CD4-positive, alpha-beta T cell (primary cell): ENCODE results near the gene LRRC8E. TPM values are rescaled to one million over a fixed set of nuclear protein-coding genes. Genes with fewer than 3 reads are reported as not detected.
"Not testable (repeated sequence)": the region's sequence is repeated elsewhere in the genome, so short reads cannot be mapped to it uniquely, and the experiment has no call there.

Experiments
- ATAC-seq: fragments of 200-7000 bp; cut with Tn5 transposase; one replicate; pipeline ENCODE4 v1.10.0; 2022; ENCODE audit warnings: mild to moderate bottlenecking; ENCODE audit not compliant: poor library complexity
- CTCF ChIA-PET: fragments of 350-600 bp; sonication (Branson Sonifier 250); formaldehyde crosslinking; loops from one replicate; lab custom pipeline; 2021; ENCODE audit warnings: antibody characterized with exemption, inconsistent platforms; lab: Charles Lee
- POLR2A ChIA-PET: fragments of 350-600 bp; sonication (Branson Sonifier 250); formaldehyde crosslinking; loops from one replicate; lab custom pipeline; 2021; ENCODE audit warnings: antibody characterized with exemption, inconsistent platforms; lab: Charles Lee
- DNase-seq, 14 experiments: peaks; one replicate each; pipeline ENCODE4 v3.0.0-alpha.2; 2013 to 2020; ENCODE audit warnings: mixed read lengths in 2 of 14
- H3K27ac ChIP-seq, 2 donors: one replicate each; pipeline versions ENCODE4 v1.5.1 to v1.7.0; 2013; ENCODE audit warnings: low read length in 2 of 2, low read depth in 1 of 2, mild to moderate bottlenecking in 1 of 2
- H3K27me3 ChIP-seq, 2 experiments: 1 replicate in 1 of 2; 2 replicates in 1 of 2; pipeline versions ENCODE4 v1.6.1 to v1.7.0; 2013; ENCODE audit warnings: low read length in 2 of 2, control low read depth in 1 of 2, mild to moderate bottlenecking in 1 of 2, moderate library complexity in 1 of 2; ENCODE audit not compliant: insufficient read depth in 2 of 2, control insufficient read depth in 1 of 2
- H3K36me3 ChIP-seq: one replicate; pipeline ENCODE4 v1.6.1; 2013; ENCODE audit warnings: low read length, control low read depth; ENCODE audit not compliant: insufficient read depth
- H3K4me1 ChIP-seq: one replicate; pipeline ENCODE4 v1.6.1; 2013; ENCODE audit warnings: low read length, control low read depth; ENCODE audit not compliant: insufficient read depth
- H3K4me3 ChIP-seq: one replicate; pipeline ENCODE4 v1.5.1; 2013; ENCODE audit warnings: mild to moderate bottlenecking, low read length, moderate library complexity
- H3K9me3 ChIP-seq, 2 experiments: 1 replicate in 1 of 2; 2 replicates in 1 of 2; pipeline versions ENCODE4 v1.6.1 to v1.7.0; 2013; ENCODE audit warnings: low read length in 2 of 2, mild to moderate bottlenecking in 2 of 2, control low read depth in 1 of 2, moderate library complexity in 1 of 2; ENCODE audit not compliant: control insufficient read depth in 1 of 2, insufficient read depth in 1 of 2
- H3K27ac Mint-ChIP-seq: one replicate; pipeline ENCODE4 v1.8.0; 2020; ENCODE audit warnings: mixed read lengths
- H3K27me3 Mint-ChIP-seq: one replicate; pipeline ENCODE4 v1.8.0; 2021; ENCODE audit warnings: mixed read lengths
- H3K36me3 Mint-ChIP-seq: one replicate; pipeline ENCODE4 v1.8.0; 2021; ENCODE audit warnings: low read depth, mixed read lengths
- H3K4me1 Mint-ChIP-seq: one replicate; pipeline ENCODE4 v1.8.0; 2021; ENCODE audit warnings: low read depth, mixed read lengths
- H3K4me3 Mint-ChIP-seq: one replicate; pipeline ENCODE4 v1.8.0; 2020; ENCODE audit warnings: mild to moderate bottlenecking, mixed read lengths
- H3K9me3 Mint-ChIP-seq: one replicate; pipeline ENCODE4 v1.8.0; 2020; ENCODE audit warnings: mixed read lengths
- intact Hi-C, 2 experiments: fragments of 100-400 bp; cut with DNase I in 1 of 2; cut with micrococcal nuclease in 1 of 2; formaldehyde crosslinking; loops; one replicate each; pipeline versions ENCODE4 v1.15.1 to v1.9.0; 2023 to 2025; cut with DNase I, micrococcal nuclease
- total RNA-seq, 174 experiments: library from RNA in 2 of 174; stranded (reverse) in 2 of 174; gene quantifications; one replicate each; pipeline ENCODE4 v1.2.3 and lab custom pipeline; 2021 to 2026
- TF ChIP-seq, protein P1 (sequence below): fragments of 200-600 bp; IDR thresholded peaks from one replicate; pipeline ENCODE4 v1.8.0; 2022; ENCODE audit warnings: antibody characterized with exemption, mild to moderate bottlenecking

The LRRC8E gene
- total RNA-seq, 2 experiments from 2014 or later = not detected

- Mint-ChIP-seq H3K4me3 (peak overlapping the region; percentile 67), H3K9me3 (no peaks in the 10 kb centered on the region), H3K4me1 (peaks cover 14% of the 10 kb centered on the region), H3K36me3 (peaks cover 32% of the 10 kb centered on the region), H3K27ac (peak overlapping the region; percentile 61), H3K27me3 (no peaks in the 10 kb centered on the region)
- H3K9me3 ChIP-seq = no peaks in the 10 kb centered on the region
- peak; percentile 33 to 91 (median 72) for DNase-seq
- TF ChIP-seq, protein P1, sequence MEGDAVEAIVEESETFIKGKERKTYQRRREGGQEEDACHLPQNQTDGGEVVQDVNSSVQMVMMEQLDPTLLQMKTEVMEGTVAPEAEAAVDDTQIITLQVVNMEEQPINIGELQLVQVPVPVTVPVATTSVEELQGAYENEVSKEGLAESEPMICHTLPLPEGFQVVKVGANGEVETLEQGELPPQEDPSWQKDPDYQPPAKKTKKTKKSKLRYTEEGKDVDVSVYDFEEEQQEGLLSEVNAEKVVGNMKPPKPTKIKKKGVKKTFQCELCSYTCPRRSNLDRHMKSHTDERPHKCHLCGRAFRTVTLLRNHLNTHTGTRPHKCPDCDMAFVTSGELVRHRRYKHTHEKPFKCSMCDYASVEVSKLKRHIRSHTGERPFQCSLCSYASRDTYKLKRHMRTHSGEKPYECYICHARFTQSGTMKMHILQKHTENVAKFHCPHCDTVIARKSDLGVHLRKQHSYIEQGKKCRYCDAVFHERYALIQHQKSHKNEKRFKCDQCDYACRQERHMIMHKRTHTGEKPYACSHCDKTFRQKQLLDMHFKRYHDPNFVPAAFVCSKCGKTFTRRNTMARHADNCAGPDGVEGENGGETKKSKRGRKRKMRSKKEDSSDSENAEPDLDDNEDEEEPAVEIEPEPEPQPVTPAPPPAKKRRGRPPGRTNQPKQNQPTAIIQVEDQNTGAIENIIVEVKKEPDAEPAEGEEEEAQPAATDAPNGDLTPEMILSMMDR = peak; percentile 51
- no peaks in the 10 kb centered on the region for H3K27me3 ChIP-seq
- H3K4me1 ChIP-seq = peaks cover 22% of the 10 kb centered on the region
- peak; percentile 69 for ATAC-seq
- H3K27ac ChIP-seq = no peak overlapping the region
- CTCF ChIA-PET = interaction anchor here (0.5 to 4.6 kb wide), 14 partner anchors 9 to 394 kb away, joined by 3 to 36 read pairs (median 4); partner anchors contain the start of genes MAP2K7, RPS28, SNAPC2 and TIMM44
- intact Hi-C loops = loop anchor here in 1 of 2 experiments (5.0 to 10.0 kb wide), 3 partner anchors 292 to 1564 kb away; partner anchors contain the start of genes CLPP, NDUFA7, RPS28 and STXBP2
- POLR2A ChIA-PET = interaction anchor here (1.0 to 1.4 kb wide), 3 partner anchors 8 to 25 kb away, joined by 4 to 6 read pairs (median 5); partner anchors contain the start of genes MAP2K7, SNAPC2 and TIMM44
- no peak overlapping the region for H3K4me3 ChIP-seq
- peaks cover 41% of the 10 kb centered on the region for H3K36me3 ChIP-seq
Measured at GRCh38 chr19:7928741-7929701, 40.7 kb downstream of the LRRC8E start.

GRCh38 chr19:7930030-7930429 is 41.7 kb downstream of the LRRC8E start:
- H3K36me3 ChIP-seq = peaks cover 51% of the 10 kb centered on the region
- H3K4me1 ChIP-seq = peaks cover 15% of the 10 kb centered on the region
- H3K27ac Mint-ChIP-seq, ATAC-seq, H3K4me1 Mint-ChIP-seq, H3K27ac ChIP-seq, H3K9me3 ChIP-seq, intact Hi-C loops, H3K9me3 Mint-ChIP-seq, H3K4me3 Mint-ChIP-seq, H3K27me3 ChIP-seq, H3K27me3 Mint-ChIP-seq, H3K4me3 ChIP-seq: not testable (repeated sequence)
- CTCF ChIA-PET = interaction anchor here (0.7 to 4.6 kb wide), 4 partner anchors 14 to 395 kb away, joined by 3 to 36 read pairs (median 5); partner anchors contain the start of genes MAP2K7 and TIMM44
- peaks cover 36% of the 10 kb centered on the region for H3K36me3 Mint-ChIP-seq
- POLR2A ChIA-PET = interaction anchor here (1.2 kb wide), 1 partner anchor 14 kb away, joined by 3 read pairs; no protein-coding TSS in a partner anchor
- peak in 1 of 14 experiments; percentile 53 for DNase-seq

GRCh38 chr19:7930765-7931164 is 42.5 kb downstream of the LRRC8E start:
- Histone ChIP-seq H3K36me3 (peaks cover 57% of the 10 kb centered on the region), H3K9me3 (no peaks in the 10 kb centered on the region), H3K27me3 (no peaks in the 10 kb centered on the region), H3K4me1 (peaks cover 12% of the 10 kb centered on the region), H3K4me3 (no peak overlapping the region), H3K27ac (no peak overlapping the region)
- Mint-ChIP-seq H3K4me3 (no peak overlapping the region), H3K27me3 (no peaks in the 10 kb centered on the region), H3K4me1 (peaks cover 6% of the 10 kb centered on the region), H3K36me3 (peaks cover 44% of the 10 kb centered on the region), H3K27ac (no peak overlapping the region), H3K9me3 (no peaks in the 10 kb centered on the region)
- DNase-seq = no peak
- intact Hi-C loops = no loop called here
- TF ChIP-seq, protein P1 = no peak
- CTCF ChIA-PET = interaction anchor here (0.7 to 4.6 kb wide), 2 partner anchors 13 to 73 kb away, joined by 4 to 36 read pairs; partner anchors contain the start of gene TIMM44
- ATAC-seq = no peak
- POLR2A ChIA-PET = interaction anchor here (1.2 kb wide), 2 partner anchors 10 to 13 kb away, joined by 3 read pairs; no protein-coding TSS in a partner anchor
